HepG2 (cell line): ENCODE measurements around the gene CSKMT. TPM values are rescaled to one million over a fixed set of nuclear protein-coding genes. Genes with fewer than 3 reads are reported as not detected.

Experiments
- ATAC-seq: fragments of 200-7000 bp; cut with Tn5 transposase; 3 replicates; pipeline ENCODE4 v1.9.1; 2020; ENCODE audit warnings: mild to moderate bottlenecking, moderate library complexity
- BruUV-seq: library from RNA; stranded (reverse); fragments of 400-500 nt; replicated peaks from 2 replicates; lab custom pipeline; 2021; lab: Mats Ljungman, UMichigan
- CTCF ChIA-PET: fragments of 300-600 bp; formaldehyde crosslinking; extraction: SDS; loops from one replicate; lab custom pipeline; 2021; ENCODE audit warnings: low total read pairs, inconsistent platforms, low intra/inter-chr PET ratio; lab: Yijun Ruan, JAX
- POLR2A ChIA-PET: fragments of 350-600 bp; sonication (Branson Sonifier 250); formaldehyde crosslinking; loops from one replicate; lab custom pipeline; 2020; ENCODE audit warnings: antibody characterized with exemption, inconsistent platforms; lab: Yijun Ruan, JAX
- DNase-seq: peaks from one replicate; pipeline ENCODE4 v3.0.0-alpha.2; 2015; ENCODE audit warnings: low spot score
- FAIRE-seq: peaks from 3 replicates; lab custom pipeline; 2011; peaks lifted over from hg19 to GRCh38; lab: Jason Lieb, UNC
- H2AFZ ChIP-seq: one replicate; pipeline ENCODE4 v1.6.1; 2011; ENCODE audit warnings: low read length, inconsistent platforms
- H3K27ac ChIP-seq: fragments of 300-600 bp; 3 replicates; pipeline ENCODE4 v1.8.0; 2011; ENCODE audit warnings: mixed run types, mild to moderate bottlenecking, mixed read lengths, low read length, inconsistent platforms; ENCODE audit not compliant: insufficient read depth; ENCODE audit errors: extremely low read length
- H3K27me3 ChIP-seq, 2 experiments: fragments of 200-600 bp in 1 of 2; 2 replicates in 1 of 2; 3 replicates in 1 of 2; pipeline versions ENCODE4 v1.6.0 to v1.8.0; 2011; ENCODE audit warnings: low read length in 2 of 2, mild to moderate bottlenecking in 2 of 2, moderate library complexity in 2 of 2, inconsistent platforms in 1 of 2; ENCODE audit not compliant: insufficient read depth in 2 of 2, control insufficient read depth in 1 of 2
- H3K36me3 ChIP-seq, 2 experiments: fragments of 200-600 bp in 1 of 2; replicated peaks in 1 of 2; 2 replicates in 1 of 2; 3 replicates in 1 of 2; pipeline versions ENCODE4 v1.5.1 to v1.8.0; 2011; ENCODE audit warnings: low read length in 2 of 2, inconsistent platforms in 1 of 2; ENCODE audit not compliant: insufficient read depth in 2 of 2, control insufficient read depth in 1 of 2
- H3K4me1 ChIP-seq: 2 replicates; pipeline ENCODE4 v1.5.1; 2012; ENCODE audit warnings: low read length, inconsistent platforms; ENCODE audit not compliant: insufficient read depth
- H3K4me2 ChIP-seq: 2 replicates; pipeline ENCODE4 v1.6.0; 2011; ENCODE audit warnings: low read depth, low read length, inconsistent platforms
- H3K4me3 ChIP-seq, 3 experiments: fragments of 200-600 bp in 1 of 3; sonication (generic), shearing (Covaris generic) in 1 of 3; replicated peaks in 1 of 3; 2 replicates each; pipeline ENCODE4 v1.5.1; 2011 to 2016; ENCODE audit warnings: low read length in 3 of 3, inconsistent platforms in 2 of 3, low read depth in 2 of 3, mild to moderate bottlenecking in 2 of 3, control low read depth in 1 of 3, mixed read lengths in 1 of 3; ENCODE audit not compliant: insufficient read depth in 1 of 3
- H3K79me2 ChIP-seq: one replicate; pipeline ENCODE4 v1.6.1; 2011; ENCODE audit warnings: low read length, inconsistent platforms; ENCODE audit not compliant: insufficient read depth
- H3K9ac ChIP-seq: 2 replicates; pipeline ENCODE4 v1.6.0; 2011; ENCODE audit warnings: mild to moderate bottlenecking, low read depth, low read length, inconsistent platforms; ENCODE audit not compliant: insufficient read depth
- H3K9me3 ChIP-seq: 2 replicates; pipeline ENCODE4 v1.5.1; 2012; ENCODE audit warnings: mild to moderate bottlenecking, low read length
- H4K20me1 ChIP-seq: 2 replicates; pipeline ENCODE4 v1.6.0; 2011; ENCODE audit warnings: inconsistent platforms, mild to moderate bottlenecking, low read length, moderate library complexity; ENCODE audit not compliant: insufficient read depth
- AGO2 ChIP-seq: fragments of 200-400 bp; formaldehyde crosslinking; optimal IDR thresholded peaks from 2 replicates; pipeline ENCODE3; 2017; ENCODE audit warnings: mild to moderate bottlenecking, low read depth, low read length, moderate library complexity
- ATF6 ChIP-seq: sonication (generic); formaldehyde crosslinking; conservative IDR thresholded peaks from 2 replicates; pipeline ENCODE4 v1.4.0; 2020; ENCODE audit warnings: missing genetic modification reagents
- HMGA1 ChIP-seq: sonication (generic); formaldehyde crosslinking; conservative IDR thresholded peaks from 2 replicates; pipeline ENCODE4 v1.4.0; 2020; ENCODE audit warnings: missing genetic modification reagents
- HNRNPL ChIP-seq: fragments of 200-400 bp; formaldehyde crosslinking; IDR thresholded peaks from 2 replicates; pipeline ENCODE4 v1.6.1; 2017; ENCODE audit warnings: mild to moderate bottlenecking, low read depth, low read length
- RFXANK ChIP-seq: IDR thresholded peaks from 2 replicates; pipeline ENCODE4 v1.6.1; 2016
- ZC3H13 ChIP-seq: sonication (generic); formaldehyde crosslinking; IDR thresholded peaks from 2 replicates; pipeline ENCODE4 v1.8.1; 2023; ENCODE audit warnings: mild to moderate bottlenecking, missing genetic modification reagents, moderate library complexity
- ZNF225 ChIP-seq: sonication (generic); formaldehyde crosslinking; IDR thresholded peaks from 2 replicates; pipeline ENCODE4 v1.4.0; 2020; ENCODE audit warnings: mild to moderate bottlenecking, missing genetic modification reagents
- ZNF3 ChIP-seq: IDR thresholded peaks from 2 replicates; pipeline ENCODE4 v1.7.0; 2017; ENCODE audit warnings: inconsistent platforms
- ZNF367 ChIP-seq: sonication (generic); formaldehyde crosslinking; IDR thresholded peaks from 2 replicates; pipeline ENCODE4 v1.4.0; 2020; ENCODE audit warnings: missing genetic modification reagents, borderline replicate concordance
- ZNF577 ChIP-seq: sonication (generic); formaldehyde crosslinking; IDR thresholded peaks from 2 replicates; pipeline ENCODE4 v1.4.0; 2020; ENCODE audit warnings: mild to moderate bottlenecking, low read depth, missing genetic modification reagents, borderline replicate concordance
- ZNF691 ChIP-seq: sonication (generic); formaldehyde crosslinking; IDR thresholded peaks from 2 replicates; pipeline ENCODE4 v1.4.0; 2020; ENCODE audit warnings: missing genetic modification reagents, low read depth, mild to moderate bottlenecking, borderline replicate concordance
- ZNF740 ChIP-seq: sonication (generic); formaldehyde crosslinking; IDR thresholded peaks from 2 replicates; pipeline ENCODE4 v1.4.0; 2020; ENCODE audit warnings: missing genetic modification reagents
- WGBS: methylation state at CpG from one replicate; pipeline ENCODE4 v1.1.6; 2017; ENCODE audit warnings: low lambda C conversion rate; 5-methylcytosine and 5-hydroxymethylcytosine counted together
- in situ Hi-C: cut with HindIII; loops from 2 replicates; pipeline ENCODE4 v1.10.0; 2017; ENCODE audit warnings: low pct_unique_long_range_greater_than_20kb; ENCODE audit not compliant: extremely low pct_ligation_motif_present
- intact Hi-C: fragments of 100-400 bp; cut with micrococcal nuclease; formaldehyde crosslinking; loops from one replicate; pipeline ENCODE4 v1.10.0; 2022; ENCODE audit not compliant: unreplicated experiment
- polyA plus RNA-seq, 8 experiments: library from polyadenylated mRNA; depleted of rRNA in 3 of 8; stranded (reverse) in 7 of 8; unstranded in 1 of 8; fragments of >200 nt; fragmentation: Illumina TruSeq in 4 of 8; extraction: Trizol in 4 of 8; gene quantifications; 2 replicates each; pipeline versions ENCODE4 v1.2.1 to v1.2.3, GENCODE V29; 2011 to 2016; ENCODE audit warnings: low read depth in 4 of 8, missing spikeins in 1 of 8, mixed read lengths in 1 of 8; ENCODE audit not compliant: insufficient read depth in 1 of 8
- total RNA-seq, 5 experiments: library from RNA; depleted of rRNA; stranded (reverse); fragments of >200 nt; fragmentation: Illumina TruSeq; extraction: Trizol; gene quantifications; 2 replicates each; pipeline ENCODE4 v1.2.3, GENCODE V29; 2016; ENCODE audit warnings: low read depth in 1 of 5

The CSKMT gene
- total and polyA plus RNA-seq, 2 of the 13 experiments (the other 11 are each of a cell fraction or from before 2014, with no cell fraction given), result 7.6 to 31.8 TPM

GRCh38 chr11:62648967-62649364 is 16.1 kb upstream of the CSKMT start:
- no peaks in the 10 kb centered on the region for H3K9me3 ChIP-seq
- H3K27ac ChIP-seq, result no peak overlapping the region
- WGBS, result 93% methylated on average over 8 of the region's 11 CpGs
- peaks cover 4 to 20% of the 10 kb centered on the region in 2 experiments; a peak in 3 of 5 replicates for H3K36me3 ChIP-seq
- FAIRE-seq (no peak), ATAC-seq (no peak), DNase-seq (no peak)
- no peaks in the 10 kb centered on the region for H3K27me3 ChIP-seq
- H4K20me1 ChIP-seq, result peaks cover 8% of the 10 kb centered on the region
- H3K9ac ChIP-seq, result no peak overlapping the region
- in situ Hi-C loops, result no loop called here
- CTCF ChIA-PET, result no interaction called here
- no peak overlapping the region for H3K4me3 ChIP-seq
- no TSS peak for BruUV-seq
- H3K79me2 ChIP-seq, result peaks cover 43% of the 10 kb centered on the region
- POLR2A ChIA-PET, result interaction anchor here (0.9 to 5.0 kb wide), 7 partner anchors 16 to 224 kb away, joined by 3 to 53 read pairs (median 4); partner anchors contain the start of genes B3GAT3, C11orf98, CSKMT and EEF1G
- intact Hi-C loops, result no loop called here
- peaks cover 43% of the 10 kb centered on the region for H3K4me1 ChIP-seq
- H2AFZ ChIP-seq, result no peak overlapping the region
- TF ChIP-seq ZC3H13 (CRISPR knock-in tag), result 0 out of 2 replicates have a peak, but pooled peaks have one; percentile 21
- TF ChIP-seq AGO2, result peak; percentile 3
- TF ChIP-seq ZNF740 (CRISPR knock-in tag), result no peak
- TF ChIP-seq RFXANK (CRISPR knock-in tag), result no peak
- no peak overlapping the region for H3K4me2 ChIP-seq

GRCh38 chr11:62649486-62649885 is 15.6 kb upstream of the CSKMT start:
- H3K9me3 ChIP-seq, result no peaks in the 10 kb centered on the region
- H3K27ac ChIP-seq, result no peak overlapping the region
- H3K4me3 ChIP-seq, result no peak overlapping the region
- peaks cover 38% of the 10 kb centered on the region for H3K79me2 ChIP-seq
- TF ChIP-seq HMGA1 (CRISPR knock-in tag) (no peak), ZNF225 (CRISPR knock-in tag) (no peak), ZNF3 (CRISPR knock-in tag) (no peak), ZNF691 (CRISPR knock-in tag) (no peak), ZNF577 (CRISPR knock-in tag) (no peak), HNRNPL (no peak), ZNF367 (CRISPR knock-in tag) (no peak), ATF6 (no peak)
- in situ Hi-C loops, result no loop called here
- H3K4me1 ChIP-seq, result peaks cover 43% of the 10 kb centered on the region
- H3K27me3 ChIP-seq, result no peaks in the 10 kb centered on the region
- no peak overlapping the region for H3K9ac ChIP-seq
- FAIRE-seq, result no peak
- H2AFZ ChIP-seq, result no peak overlapping the region
- intact Hi-C loops, result no loop called here
- no peak for ATAC-seq
- BruUV-seq, result no TSS peak
- DNase-seq, result no peak
- POLR2A ChIA-PET, result interaction anchor here (0.9 to 2.6 kb wide), 3 partner anchors 16 to 192 kb away, joined by 3 to 19 read pairs (median 5); partner anchors contain the start of genes C11orf98, CSKMT and EEF1G
- CTCF ChIA-PET, result no interaction called here
- H4K20me1 ChIP-seq, result peaks cover 8% of the 10 kb centered on the region
- H3K36me3 ChIP-seq, result peaks cover 4 to 16% of the 10 kb centered on the region in 2 experiments; a peak in 3 of 5 replicates
- no peak overlapping the region for H3K4me2 ChIP-seq
- WGBS, result 94% methylated on average over 4 of the region's 11 CpGs
